Astrocyte of the cerebellum (primary cell): ENCODE data around the gene TRIM51G.
"Not testable (repeated sequence)": the region's sequence is repeated elsewhere in the genome, so short reads cannot be mapped to it uniquely, and the experiment has no call there.

Experiments used
- DNase-seq: peaks from one replicate; pipeline ENCODE4 v3.0.0-alpha.2; 2011; ENCODE audit warnings: low read depth
- H3K4me3 ChIP-seq: 2 replicates; pipeline ENCODE4 v1.5.1; 2011; ENCODE audit warnings: mild to moderate bottlenecking, low read depth, low read length, moderate library complexity
- in situ Hi-C: cut with HindIII; loops from 2 replicates; pipeline ENCODE4 v1.10.0; 2017; ENCODE audit warnings: low sequenced_read_pairs

TRIM51G gene

GRCh38 chr11:48983785-48984184 lies at the start of gene TRIM51G:
Gene TRIM51G (minus strand): TSS chr11:48983885. CDS start chr11:48981695, 2,190 bp downstream.
- in situ Hi-C loops, DNase-seq, H3K4me3 ChIP-seq: not testable (repeated sequence)

GRCh38 chr11:49028523-49028922 lies 44.8 kb upstream of the TRIM51G start, which contains the start of gene TRIM49B:
Gene TRIM49B (plus strand): TSS chr11:49028823. CDS start chr11:49031600, 2,777 bp downstream.
- DNase-seq, H3K4me3 ChIP-seq, in situ Hi-C loops: not testable (repeated sequence)

GRCh38 chr11:48968592-48968991 lies 15.1 kb downstream of the TRIM51G start:
- H3K4me3 ChIP-seq, DNase-seq, in situ Hi-C loops: not testable (repeated sequence)

- DNase-seq, in situ Hi-C loops, H3K4me3 ChIP-seq: not testable (repeated sequence)
Measured at GRCh38 chr11:48955315-48956049, 28.2 kb downstream of the TRIM51G start.

GRCh38 chr11:48945796-48946195 lies 37.9 kb downstream of the TRIM51G start:
- in situ Hi-C loops, DNase-seq, H3K4me3 ChIP-seq: not testable (repeated sequence)
